HuH-7 (cell line): ENCODE data around the gene PPFIA2.

Source experiments
- DNase-seq: peaks from one replicate; pipeline ENCODE4 v3.0.0; 2011; ENCODE audit warnings: low spot score

PPFIA2 gene

DNA sequence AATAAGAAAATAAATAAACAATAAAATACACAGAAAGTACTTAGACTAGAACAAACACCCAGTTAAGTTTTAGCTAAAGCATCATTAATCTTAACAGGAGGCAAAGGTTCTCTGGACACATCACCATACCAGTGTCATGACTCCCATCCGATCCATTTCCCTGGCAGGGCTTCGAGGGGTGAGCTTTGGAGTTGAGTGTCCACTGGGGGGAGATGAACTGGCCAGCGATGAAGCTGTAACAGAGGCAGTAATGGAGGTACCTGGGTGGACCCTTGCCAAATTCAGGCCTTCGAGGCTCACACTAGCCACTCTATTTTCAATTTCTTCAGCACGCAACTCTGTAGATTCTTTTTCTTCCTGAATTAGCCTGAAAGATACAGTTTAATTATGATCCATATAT is 411.7 kb downstream of the PPFIA2 start:
- no peak for DNase-seq

GRCh38 chr12:81340910-81341309 is 418.2 kb downstream of the PPFIA2 start:
- no peak for DNase-seq

GRCh38 chr12:81339071-81339470 is 420.1 kb downstream of the PPFIA2 start:
- DNase-seq, result no peak

GRCh38 chr12:81337886-81338285 is 421.3 kb downstream of the PPFIA2 start:
- no peak for DNase-seq

GRCh38 chr12:81333812-81334211 is 425.3 kb downstream of the PPFIA2 start:
- no peak for DNase-seq

GRCh38 chr12:81332054-81332453 is 427.1 kb downstream of the PPFIA2 start:
- no peak for DNase-seq

- DNase-seq, result no peak
Measured at GRCh38 chr12:81330480-81330879, 428.7 kb downstream of the PPFIA2 start.

DNA sequence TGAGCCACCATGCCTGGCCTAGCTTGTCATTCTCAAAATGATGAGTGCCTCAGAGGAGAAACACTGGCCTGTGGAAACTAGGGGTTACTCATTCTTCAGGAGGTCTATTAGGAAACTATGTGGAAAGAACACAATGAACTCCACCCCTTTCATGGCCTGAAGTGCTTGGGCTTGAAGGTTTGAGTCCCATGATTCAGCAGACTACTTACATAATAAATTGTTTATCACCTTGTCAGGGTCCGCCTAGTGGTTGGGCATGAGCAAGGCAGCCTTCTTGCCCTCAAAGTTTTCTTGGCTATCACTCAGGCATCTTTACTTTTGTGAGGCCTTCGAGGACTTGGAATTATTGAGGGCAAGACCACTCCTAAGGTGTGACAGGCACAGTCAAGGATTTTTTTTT is 430.1 kb downstream of the PPFIA2 start:
- peak; percentile 4 for DNase-seq

DNA sequence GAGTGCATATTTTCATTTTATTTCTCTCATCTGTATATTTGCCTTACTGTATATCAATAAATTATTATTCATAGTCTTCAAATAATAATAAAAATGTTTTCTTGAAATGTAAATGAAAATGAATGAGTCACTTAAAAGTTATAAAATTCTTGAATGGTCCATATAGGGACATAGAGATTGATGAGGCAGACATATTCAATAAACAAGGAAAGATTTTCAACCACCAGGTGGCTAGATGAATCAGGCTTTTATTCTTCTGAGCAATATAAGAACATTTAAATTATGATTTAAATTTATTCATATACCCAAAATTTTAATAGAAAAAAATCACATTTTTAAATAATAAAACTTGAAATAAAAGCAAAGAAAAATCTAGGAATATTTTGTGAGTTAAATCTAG is 431.7 kb downstream of the PPFIA2 start:
- DNase-seq, result no peak

GRCh38 chr12:81325086-81325485 is 434.1 kb downstream of the PPFIA2 start:
- DNase-seq, result no peak

DNA sequence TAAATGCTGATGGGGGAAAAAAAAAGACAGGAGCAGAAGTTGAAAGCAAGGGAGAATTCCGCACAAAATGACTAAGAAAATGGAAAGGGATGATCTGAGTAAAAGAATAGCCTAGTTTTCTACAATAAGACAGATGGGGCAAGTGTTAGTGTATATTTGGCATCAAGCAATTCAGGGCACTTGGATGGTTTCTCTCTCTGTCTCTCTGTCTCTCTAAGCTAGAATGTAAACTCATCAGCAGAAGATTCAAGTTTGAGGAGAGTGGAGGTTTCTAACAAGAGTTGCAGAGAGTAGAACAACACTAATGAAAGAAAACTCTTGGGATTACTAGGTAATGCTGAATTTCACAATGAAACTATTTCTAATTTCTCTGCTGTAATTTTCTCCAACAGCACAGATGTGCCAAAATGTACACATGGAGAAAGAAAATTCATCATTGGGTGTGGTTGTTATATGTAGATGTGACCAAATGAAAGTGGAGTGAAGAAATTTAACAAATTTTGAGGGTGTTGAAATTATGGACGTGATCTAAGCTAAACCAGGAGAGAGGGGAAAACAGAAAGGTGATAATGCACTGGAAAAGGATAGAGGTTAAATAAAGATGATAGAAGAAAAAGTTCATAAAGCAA is 444.1 kb downstream of the PPFIA2 start:
- no peak for DNase-seq

DNA sequence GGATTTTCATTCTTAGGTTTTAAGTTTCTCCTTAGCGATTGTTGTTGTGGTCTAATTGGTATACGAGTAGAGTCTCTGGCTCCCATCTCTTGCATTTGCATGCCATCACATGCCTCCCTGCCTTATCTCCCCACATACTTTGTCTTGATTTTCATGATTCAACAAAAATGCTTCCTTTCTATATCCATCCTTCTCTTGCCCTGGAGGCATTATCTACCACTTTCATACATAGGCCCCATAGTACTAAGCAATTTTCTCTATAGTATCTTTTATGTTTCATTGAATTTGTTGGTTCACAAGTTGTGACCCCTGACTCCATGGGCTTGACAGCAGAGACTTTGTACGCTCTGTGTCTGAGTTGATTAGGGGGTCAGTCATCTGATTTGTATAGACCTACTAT is 455.2 kb downstream of the PPFIA2 start:
- DNase-seq, result no peak

GRCh38 chr12:81300454-81300853 is 458.7 kb downstream of the PPFIA2 start:
- no peak for DNase-seq

- no peak for DNase-seq
Measured at GRCh38 chr12:81297601-81298000, 461.5 kb downstream of the PPFIA2 start.

DNA sequence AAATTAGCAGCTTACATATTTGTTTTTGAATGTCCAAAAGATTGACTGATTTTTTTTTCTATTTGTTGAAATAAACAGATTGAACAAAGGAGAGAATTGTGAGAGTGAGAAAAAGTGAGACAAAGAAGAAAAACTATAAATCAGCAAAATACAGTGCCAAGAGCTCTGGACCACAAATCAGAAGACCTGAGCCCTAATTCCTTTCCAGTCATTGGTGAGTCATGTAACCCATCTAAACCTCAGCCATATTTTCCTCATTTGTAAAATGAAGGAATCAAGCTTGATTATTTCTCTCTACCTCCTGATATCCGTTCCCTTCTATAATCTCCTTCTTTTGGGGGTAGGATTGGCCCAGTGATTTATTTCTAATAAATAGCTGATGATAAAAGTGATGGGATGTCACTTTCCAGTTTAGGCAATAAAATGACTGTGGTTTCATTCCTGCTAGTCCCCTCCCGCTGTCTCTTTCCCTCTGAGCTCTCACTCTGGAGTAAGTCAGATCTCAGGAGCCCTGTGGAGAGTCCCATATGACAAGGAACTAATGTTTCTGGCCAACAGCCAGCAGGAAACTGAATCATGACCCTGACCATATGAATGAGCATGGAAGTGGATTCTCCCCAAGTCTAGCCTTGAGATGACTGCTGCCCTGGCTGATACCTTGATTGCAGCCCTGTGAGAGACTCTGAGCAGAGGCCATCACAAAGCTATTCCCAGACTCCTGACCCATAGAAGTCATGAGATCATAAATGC is 462.4 kb downstream of the PPFIA2 start:
- no peak for DNase-seq

GRCh38 chr12:81295251-81295650 is 463.9 kb downstream of the PPFIA2 start:
- no peak for DNase-seq

- DNase-seq, result no peak
Measured at GRCh38 chr12:81294325-81295190, 464.6 kb downstream of the PPFIA2 start.

- DNase-seq, result no peak
Measured at GRCh38 chr12:81288651-81289050, 470.5 kb downstream of the PPFIA2 start.

DNA sequence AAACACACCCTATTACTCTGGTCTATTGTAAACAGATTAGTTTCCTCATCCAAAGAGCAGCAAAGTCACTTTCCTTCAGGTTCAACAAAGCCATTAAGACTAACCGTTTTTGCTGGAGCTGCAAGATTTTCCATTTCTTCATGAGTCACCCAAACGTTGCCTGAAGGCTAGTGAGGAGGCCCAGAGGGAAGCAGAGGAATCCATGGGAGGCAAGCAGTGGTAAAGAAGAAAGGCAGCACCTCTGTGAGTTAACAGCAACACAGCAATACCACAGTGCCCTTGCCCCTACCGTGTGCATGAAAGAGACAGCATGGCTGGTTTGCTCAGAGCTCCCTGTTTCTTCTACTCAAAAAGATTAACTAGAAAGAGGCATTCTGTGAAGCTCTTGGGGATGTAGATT is 475.0 kb downstream of the PPFIA2 start:
- DNase-seq, result no peak

- DNase-seq, result no peak
Measured at GRCh38 chr12:81274637-81275529, 484.3 kb downstream of the PPFIA2 start.

GRCh38 chr12:81270385-81270784 is 488.8 kb downstream of the PPFIA2 start:
- no peak for DNase-seq

DNA sequence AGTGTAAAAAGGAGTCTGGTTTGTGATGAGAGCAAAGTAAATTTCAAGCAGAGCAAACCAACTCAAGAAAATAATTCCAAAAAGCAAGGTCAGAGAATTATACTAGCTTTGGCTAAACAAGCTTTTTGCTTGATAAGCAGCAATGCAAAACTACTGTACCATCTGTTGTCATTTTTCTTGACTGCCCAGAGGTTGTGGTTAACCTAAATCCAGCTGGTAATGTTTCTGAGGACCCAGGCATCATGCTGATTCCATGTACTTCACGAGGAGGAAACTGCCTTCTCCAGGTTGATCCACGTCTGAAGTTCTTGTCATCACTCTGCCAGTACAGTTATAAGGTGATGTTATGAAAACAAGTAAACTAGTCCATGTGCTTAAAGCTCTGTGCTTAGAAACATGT is 496.1 kb downstream of the PPFIA2 start:
- no peak for DNase-seq
